Measurements from ENCODE around the gene TEX13A.
"Not testable (repeated sequence)": the region's sequence is repeated elsewhere in the genome, so short reads cannot be mapped to it uniquely, and the experiment has no call there.

Gene TEX13A

GRCh38 chrX:105263171-105263570 lies 42.7 kb upstream of the TEX13A start:
- no peaks in the 10 kb centered on the region for H3K36me3 ChIP-seq (replicated peaks; ENCODE audit: insufficient read depth, low read length)
- no peak overlapping the region for H3K27ac ChIP-seq (ENCODE audit: low read length)
- no peaks in the 10 kb centered on the region for H3K9me3 ChIP-seq (replicated peaks; ENCODE audit: insufficient read depth, low read length)
- TF ChIP-seq, protein P1, sequence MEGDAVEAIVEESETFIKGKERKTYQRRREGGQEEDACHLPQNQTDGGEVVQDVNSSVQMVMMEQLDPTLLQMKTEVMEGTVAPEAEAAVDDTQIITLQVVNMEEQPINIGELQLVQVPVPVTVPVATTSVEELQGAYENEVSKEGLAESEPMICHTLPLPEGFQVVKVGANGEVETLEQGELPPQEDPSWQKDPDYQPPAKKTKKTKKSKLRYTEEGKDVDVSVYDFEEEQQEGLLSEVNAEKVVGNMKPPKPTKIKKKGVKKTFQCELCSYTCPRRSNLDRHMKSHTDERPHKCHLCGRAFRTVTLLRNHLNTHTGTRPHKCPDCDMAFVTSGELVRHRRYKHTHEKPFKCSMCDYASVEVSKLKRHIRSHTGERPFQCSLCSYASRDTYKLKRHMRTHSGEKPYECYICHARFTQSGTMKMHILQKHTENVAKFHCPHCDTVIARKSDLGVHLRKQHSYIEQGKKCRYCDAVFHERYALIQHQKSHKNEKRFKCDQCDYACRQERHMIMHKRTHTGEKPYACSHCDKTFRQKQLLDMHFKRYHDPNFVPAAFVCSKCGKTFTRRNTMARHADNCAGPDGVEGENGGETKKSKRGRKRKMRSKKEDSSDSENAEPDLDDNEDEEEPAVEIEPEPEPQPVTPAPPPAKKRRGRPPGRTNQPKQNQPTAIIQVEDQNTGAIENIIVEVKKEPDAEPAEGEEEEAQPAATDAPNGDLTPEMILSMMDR (IDR thresholded peaks at IDR 0.05; ENCODE audit: low read length), result no peak
- no peak for TF ChIP-seq EZH2phosphoT487 (IDR thresholded peaks at IDR 0.05; ENCODE audit: low read length)
- no peak for TF ChIP-seq EZH2 (optimal IDR thresholded peaks at IDR 0.05; ENCODE audit: low read depth, low read length)
- H4K20me1 ChIP-seq (ENCODE audit: insufficient read depth, low read length), result no peaks in the 10 kb centered on the region
- H2AFZ ChIP-seq (ENCODE audit: low read length), result no peak overlapping the region
- DNase-seq, result no peak
- no peaks in the 10 kb centered on the region for H3F3A ChIP-seq (ENCODE audit: insufficient read depth, low read length)
- H3K4me1 ChIP-seq (ENCODE audit: low read length), result no peaks in the 10 kb centered on the region
- no peak overlapping the region for H3K4me3 ChIP-seq (ENCODE audit: low read length)
- H3K4me2 ChIP-seq (ENCODE audit: low read depth, low read length), result no peak overlapping the region
- H3K9ac ChIP-seq (ENCODE audit: low read length), result no peak overlapping the region
- H3K79me2 ChIP-seq (ENCODE audit: low read length), result no peaks in the 10 kb centered on the region
- no peaks in the 10 kb centered on the region for H3K27me3 ChIP-seq (replicated peaks; ENCODE audit: insufficient read depth, low read length)
- no peaks in the 10 kb centered on the region for H3K9me2 ChIP-seq (replicated peaks; ENCODE audit: insufficient read depth, low read length)

- TF ChIP-seq, protein P1 (IDR thresholded peaks at IDR 0.05; ENCODE audit: low read length), result no peak
- TF ChIP-seq EZH2phosphoT487 (IDR thresholded peaks at IDR 0.05; ENCODE audit: low read length) (no peak), EZH2 (optimal IDR thresholded peaks at IDR 0.05; ENCODE audit: low read depth, low read length) (no peak)
- no peak overlapping the region for H3K4me3 ChIP-seq (ENCODE audit: low read length)
- no peaks in the 10 kb centered on the region for H3K4me1 ChIP-seq (ENCODE audit: low read length)
- H3K9ac ChIP-seq (ENCODE audit: low read length), result no peak overlapping the region
- H3F3A ChIP-seq (ENCODE audit: insufficient read depth, low read length), result no peaks in the 10 kb centered on the region
- no peak overlapping the region for H2AFZ ChIP-seq (ENCODE audit: low read length)
- H3K36me3 ChIP-seq (replicated peaks; ENCODE audit: insufficient read depth, low read length), result no peaks in the 10 kb centered on the region
- no peaks in the 10 kb centered on the region for H3K9me2 ChIP-seq (replicated peaks; ENCODE audit: insufficient read depth, low read length)
- H3K4me2 ChIP-seq (ENCODE audit: low read depth, low read length), result no peak overlapping the region
- H3K27me3 ChIP-seq (replicated peaks; ENCODE audit: insufficient read depth, low read length), result no peaks in the 10 kb centered on the region
- DNase-seq, result no peak
- no peak overlapping the region for H3K27ac ChIP-seq (ENCODE audit: low read length)
- no peaks in the 10 kb centered on the region for H3K79me2 ChIP-seq (ENCODE audit: low read length)
- H3K9me3 ChIP-seq (replicated peaks; ENCODE audit: insufficient read depth, low read length), result no peaks in the 10 kb centered on the region
- no peaks in the 10 kb centered on the region for H4K20me1 ChIP-seq (ENCODE audit: insufficient read depth, low read length)
These were observed 40.0 kb upstream of the TEX13A start for GRCh38 chrX:105260291-105261043.

DNA sequence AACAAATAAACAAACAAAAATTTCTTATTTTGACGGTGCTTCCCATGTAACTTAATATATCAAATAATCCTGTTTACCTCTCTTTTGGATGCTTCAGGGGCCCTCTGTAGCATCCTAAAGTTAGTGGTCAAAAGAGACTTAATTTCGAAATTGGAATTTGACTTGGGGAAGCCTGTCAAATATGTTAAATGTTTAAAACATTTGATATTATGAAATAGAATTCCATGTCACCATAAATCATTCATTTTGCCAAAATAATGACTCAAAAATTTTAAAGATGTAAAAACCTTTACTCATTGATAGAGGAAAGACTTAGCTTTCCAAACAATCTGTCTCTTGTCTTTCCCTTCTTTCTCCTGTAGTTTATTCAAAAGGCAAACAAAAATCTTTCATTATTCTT lies 20.6 kb upstream of the TEX13A start:
- Histone ChIP-seq H3K27me3 (replicated peaks; ENCODE audit: insufficient read depth, low read length) (no peaks in the 10 kb centered on the region), H3K9me3 (replicated peaks; ENCODE audit: insufficient read depth, low read length) (no peaks in the 10 kb centered on the region), H3K4me2 (ENCODE audit: low read depth, low read length) (no peak overlapping the region), H3K79me2 (ENCODE audit: low read length) (no peaks in the 10 kb centered on the region), H3K36me3 (replicated peaks; ENCODE audit: insufficient read depth, low read length) (no peaks in the 10 kb centered on the region), H3K4me1 (ENCODE audit: low read length) (no peaks in the 10 kb centered on the region), H3K9ac (ENCODE audit: low read length) (no peak overlapping the region), H3K9me2 (replicated peaks; ENCODE audit: insufficient read depth, low read length) (no peaks in the 10 kb centered on the region), H4K20me1 (ENCODE audit: insufficient read depth, low read length) (no peaks in the 10 kb centered on the region), H3K4me3 (ENCODE audit: low read length) (no peak overlapping the region), H2AFZ (ENCODE audit: low read length) (no peak overlapping the region), H3F3A (ENCODE audit: insufficient read depth, low read length) (no peaks in the 10 kb centered on the region), H3K27ac (ENCODE audit: low read length) (no peak overlapping the region)
- DNase-seq, result no peak
- TF ChIP-seq EZH2phosphoT487 (IDR thresholded peaks at IDR 0.05; ENCODE audit: low read length) (no peak), EZH2 (optimal IDR thresholded peaks at IDR 0.05; ENCODE audit: low read depth, low read length) (no peak)
- TF ChIP-seq, protein P1 (IDR thresholded peaks at IDR 0.05; ENCODE audit: low read length), result no peak

GRCh38 chrX:105237407-105237806 lies 16.9 kb upstream of the TEX13A start:
- not testable (repeated sequence) for DNase-seq; H3K27me3 ChIP-seq (replicated peaks; ENCODE audit: insufficient read depth, low read length); H3K4me1 ChIP-seq (ENCODE audit: low read length); H3K9me3 ChIP-seq (replicated peaks; ENCODE audit: insufficient read depth, low read length); H3K9me2 ChIP-seq (replicated peaks; ENCODE audit: insufficient read depth, low read length); H3K36me3 ChIP-seq (replicated peaks; ENCODE audit: insufficient read depth, low read length); H3F3A ChIP-seq (ENCODE audit: insufficient read depth, low read length); H2AFZ ChIP-seq (ENCODE audit: low read length); H4K20me1 ChIP-seq (ENCODE audit: insufficient read depth, low read length); H3K79me2 ChIP-seq (ENCODE audit: low read length); H3K4me2 ChIP-seq (ENCODE audit: low read depth, low read length); H3K4me3 ChIP-seq (ENCODE audit: low read length); H3K9ac ChIP-seq (ENCODE audit: low read length); H3K27ac ChIP-seq (ENCODE audit: low read length)

Data from MM.1S (cell line).